Measurements from ENCODE around the gene IP6K1.

Gene IP6K1

GRCh38 chr3:49790626-49791411 lies 4.5 kb upstream of the IP6K1 start:
- CTCF ChIA-PET, result interaction anchor here (0.6 to 1.7 kb wide), 2 partner anchors 11 to 456 kb away, joined by 4 read pairs; no protein-coding TSS in a partner anchor
- TF ChIP-seq SP7 (tag by site-specific recombination; IDR thresholded peaks at IDR 0.05), result peak; percentile 18; the same call in 1 of the 2 replicates
- peak; percentile 91 for TF ChIP-seq MEIS1 (CRISPR knock-in tag; IDR thresholded peaks at IDR 0.05; ENCODE audit: borderline replicate concordance)
- TF ChIP-seq FEZF1 (tag by site-specific recombination; IDR thresholded peaks at IDR 0.05), result no peak
- TF ChIP-seq ZNF626 (tag by site-specific recombination; IDR thresholded peaks at IDR 0.05), result no peak
- TF ChIP-seq ZBTB6 (tag by site-specific recombination; IDR thresholded peaks at IDR 0.05), result no peak
- no peak for TF ChIP-seq ZSCAN23 (tag by site-specific recombination; IDR thresholded peaks at IDR 0.05)
- TF ChIP-seq ZFP41 (tag by site-specific recombination; IDR thresholded peaks at IDR 0.05; ENCODE audit: borderline replicate concordance), result no peak
- TF ChIP-seq ZBTB7A (tag by site-specific recombination; IDR thresholded peaks at IDR 0.05; ENCODE audit: low read depth), result no peak
- no peaks in the 10 kb centered on the region for H3K9me3 ChIP-seq (ENCODE audit: control insufficient read depth, insufficient read depth, low read depth, low read length)
- no peaks in the 10 kb centered on the region for H3K4me1 ChIP-seq (ENCODE audit: control insufficient read depth, insufficient read depth, low read length)
- POLR2A ChIA-PET, result no interaction called here
- no peak overlapping the region for H3K4me3 ChIP-seq (ENCODE audit: low read depth, low read length)
- H3K27ac ChIP-seq (ENCODE audit: extremely low read depth, low read depth, low read length), result no peak overlapping the region
- H3K36me3 ChIP-seq (ENCODE audit: control insufficient read depth in 2 of 2, insufficient read depth in 1 of 2, low read length in 2 of 2), result no peaks in the 10 kb centered on the region

- Histone ChIP-seq H3K27ac (ENCODE audit: extremely low read depth, low read depth, low read length) (no peak overlapping the region), H3K4me3 (ENCODE audit: low read depth, low read length) (no peak overlapping the region), H3K36me3 (ENCODE audit: control insufficient read depth in 2 of 2, insufficient read depth in 1 of 2, low read length in 2 of 2) (peaks cover 0 to 14% of the 10 kb centered on the region in 2 experiments; a peak in 2 of 3 replicates), H3K4me1 (ENCODE audit: control insufficient read depth, insufficient read depth, low read length) (no peaks in the 10 kb centered on the region), H3K9me3 (ENCODE audit: control insufficient read depth, insufficient read depth, low read depth, low read length) (no peaks in the 10 kb centered on the region)
- POLR2A ChIA-PET, result no interaction called here
- TF ChIP-seq ZNF701 (tag by site-specific recombination; IDR thresholded peaks at IDR 0.05) (no peak), ZNF843 (tag by site-specific recombination; IDR thresholded peaks at IDR 0.05) (no peak), KLF10 (tag by site-specific recombination; IDR thresholded peaks at IDR 0.05) (no peak), ZNF37A (tag by site-specific recombination; IDR thresholded peaks at IDR 0.05) (no peak), ZNF280D (tag by site-specific recombination; IDR thresholded peaks at IDR 0.05) (no peak), RBAK (tag by site-specific recombination; IDR thresholded peaks at IDR 0.05) (no peak), ZNF157 (tag by site-specific recombination; IDR thresholded peaks at IDR 0.05) (no peak), ZNF692 (tag by site-specific recombination; IDR thresholded peaks at IDR 0.05) (no peak)
- CTCF ChIA-PET, result interaction anchor here (0.9 to 1.0 kb wide), 2 partner anchors 14 to 80 kb away, joined by 3 to 4 read pairs; no protein-coding TSS in a partner anchor
Observed at GRCh38 chr3:49788056-49788455, 1.7 kb upstream of the IP6K1 start.
